Liver (tissue), 3 donors: ENCODE measurements around the gene NOC4L.

Source experiments
- ATF3 ChIP-seq: IDR thresholded peaks from 2 replicates; pipeline ENCODE4 v1.6.1; 2016; ENCODE audit warnings: antibody characterized with exemption
- CTCF ChIP-seq: fragments of 150-350 bp; IDR thresholded peaks from 2 replicates; pipeline ENCODE4 v1.5.1; 2017; ENCODE audit warnings: improper control_type of control experiment, low read depth, low read length; ENCODE audit not compliant: missing input control
- HNF4G ChIP-seq: IDR thresholded peaks from 2 replicates; pipeline ENCODE4 v1.6.1; 2016; ENCODE audit warnings: antibody characterized with exemption
- TAF1 ChIP-seq: conservative IDR thresholded peaks from 2 replicates; pipeline ENCODE4 v1.6.1; 2016; ENCODE audit warnings: antibody characterized with exemption, mild to moderate bottlenecking
- donor health status: healthy.
- donor health status: healthy.

- TF ChIP-seq CTCF (no peak), TAF1 (no peak), ATF3 (no peak), HNF4G (no peak)
These were observed 42.8 kb downstream of the NOC4L start for GRCh38 chr12:132186857-132187620.
